Measurements from ENCODE around the gene KAZN.

KAZN gene

DNA sequence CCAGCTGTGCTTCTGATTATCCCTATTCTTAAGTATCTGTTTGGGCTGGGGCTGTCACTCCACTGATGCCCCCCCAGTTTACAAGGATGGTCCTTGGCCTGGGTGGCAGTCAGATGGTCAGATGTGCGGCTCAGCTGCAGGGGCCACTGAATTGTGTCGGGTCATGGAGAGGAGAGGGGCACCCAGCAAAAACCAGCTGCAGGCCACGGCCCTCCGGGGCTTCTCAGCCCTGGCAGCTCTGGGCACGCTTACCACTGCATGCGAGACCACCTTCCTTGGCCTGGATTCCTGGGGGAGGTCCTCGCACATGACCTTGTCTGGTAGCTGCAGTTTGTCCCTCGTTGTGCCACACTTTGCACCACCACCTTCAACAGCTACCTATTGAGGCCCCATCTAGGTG, 390.2 kb downstream of the KAZN start:
- TF ChIP-seq, protein P1, sequence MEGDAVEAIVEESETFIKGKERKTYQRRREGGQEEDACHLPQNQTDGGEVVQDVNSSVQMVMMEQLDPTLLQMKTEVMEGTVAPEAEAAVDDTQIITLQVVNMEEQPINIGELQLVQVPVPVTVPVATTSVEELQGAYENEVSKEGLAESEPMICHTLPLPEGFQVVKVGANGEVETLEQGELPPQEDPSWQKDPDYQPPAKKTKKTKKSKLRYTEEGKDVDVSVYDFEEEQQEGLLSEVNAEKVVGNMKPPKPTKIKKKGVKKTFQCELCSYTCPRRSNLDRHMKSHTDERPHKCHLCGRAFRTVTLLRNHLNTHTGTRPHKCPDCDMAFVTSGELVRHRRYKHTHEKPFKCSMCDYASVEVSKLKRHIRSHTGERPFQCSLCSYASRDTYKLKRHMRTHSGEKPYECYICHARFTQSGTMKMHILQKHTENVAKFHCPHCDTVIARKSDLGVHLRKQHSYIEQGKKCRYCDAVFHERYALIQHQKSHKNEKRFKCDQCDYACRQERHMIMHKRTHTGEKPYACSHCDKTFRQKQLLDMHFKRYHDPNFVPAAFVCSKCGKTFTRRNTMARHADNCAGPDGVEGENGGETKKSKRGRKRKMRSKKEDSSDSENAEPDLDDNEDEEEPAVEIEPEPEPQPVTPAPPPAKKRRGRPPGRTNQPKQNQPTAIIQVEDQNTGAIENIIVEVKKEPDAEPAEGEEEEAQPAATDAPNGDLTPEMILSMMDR (IDR thresholded peaks at IDR 0.05; ENCODE audit: low read depth, low read length, poor library complexity, severe bottlenecking) = no peak
- no peak for TF ChIP-seq EZH2phosphoT487 (IDR thresholded peaks at IDR 0.05; ENCODE audit: borderline replicate concordance, low read length)
- H3K4me1 ChIP-seq (ENCODE audit: control insufficient read depth, low read length) = no peaks in the 10 kb centered on the region
- H3K36me3 ChIP-seq (ENCODE audit: control insufficient read depth, low read length) = no peaks in the 10 kb centered on the region
- H3K9me3 ChIP-seq (ENCODE audit: control insufficient read depth, insufficient read depth, low read length) = no peaks in the 10 kb centered on the region
- no peak overlapping the region for H3K4me3 ChIP-seq (ENCODE audit: low read length)
- H3K27me3 ChIP-seq (ENCODE audit: control insufficient read depth, low read length) = no peaks in the 10 kb centered on the region
- H3F3A ChIP-seq (ENCODE audit: control insufficient read depth, insufficient read depth) = no peaks in the 10 kb centered on the region
- no peak overlapping the region for H3K27ac ChIP-seq (ENCODE audit: low read depth, low read length)
- H3K4me2 ChIP-seq (ENCODE audit: low read length) = no peak overlapping the region
- no peaks in the 10 kb centered on the region for H3K79me2 ChIP-seq (ENCODE audit: control insufficient read depth, low read length)
- H3K9me2 ChIP-seq (replicated peaks; ENCODE audit: control insufficient read depth, low read length) = no peaks in the 10 kb centered on the region
- H4K20me1 ChIP-seq (ENCODE audit: control insufficient read depth, insufficient read depth, low read depth, low read length) = no peaks in the 10 kb centered on the region

DNA sequence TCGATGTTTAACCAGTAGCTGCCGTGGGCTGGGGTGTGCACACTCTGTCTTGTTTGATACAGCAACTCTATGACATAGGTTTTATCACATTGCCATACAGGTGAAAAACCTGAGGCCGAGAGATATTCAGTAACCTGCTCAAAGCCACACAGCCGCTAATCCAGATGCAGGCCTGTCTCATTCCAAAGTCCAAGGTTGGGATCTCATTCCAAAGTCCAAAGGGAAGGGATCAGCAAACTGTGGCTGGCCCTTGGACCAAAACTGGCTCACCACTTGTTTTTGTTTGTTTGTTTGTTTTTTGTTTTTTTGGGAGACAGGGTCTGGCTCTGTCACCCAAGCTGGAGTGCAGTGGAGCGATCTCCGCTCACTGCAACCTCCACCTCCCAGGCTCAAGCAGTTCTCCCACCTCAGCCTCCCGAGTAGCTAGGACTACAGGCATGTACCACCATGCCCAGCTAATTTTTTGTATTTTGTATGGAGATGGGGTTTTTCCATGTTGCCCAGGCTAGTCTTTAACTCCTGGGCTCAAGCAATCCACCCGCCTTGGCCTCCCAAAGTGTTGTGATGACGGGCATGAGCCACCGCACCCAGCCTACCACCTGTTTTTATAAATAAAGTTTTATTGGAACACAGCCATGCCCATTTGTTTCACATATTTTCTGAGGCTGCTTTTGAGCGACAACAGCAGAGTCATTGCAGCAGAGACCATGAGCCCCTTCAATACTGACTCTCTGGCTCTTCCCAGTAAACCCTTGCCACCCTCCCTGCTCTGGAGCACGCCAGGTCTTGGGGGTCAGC, 391.6 kb downstream of the KAZN start:
- no peaks in the 10 kb centered on the region for H4K20me1 ChIP-seq (ENCODE audit: control insufficient read depth, insufficient read depth, low read depth, low read length)
- H3K9me3 ChIP-seq (ENCODE audit: control insufficient read depth, insufficient read depth, low read length) = no peaks in the 10 kb centered on the region
- no peak overlapping the region for H3K4me2 ChIP-seq (ENCODE audit: low read length)
- H3K27me3 ChIP-seq (ENCODE audit: control insufficient read depth, low read length) = no peaks in the 10 kb centered on the region
- H3K9me2 ChIP-seq (replicated peaks; ENCODE audit: control insufficient read depth, low read length) = no peaks in the 10 kb centered on the region
- no peaks in the 10 kb centered on the region for H3F3A ChIP-seq (ENCODE audit: control insufficient read depth, insufficient read depth)
- no peaks in the 10 kb centered on the region for H3K36me3 ChIP-seq (ENCODE audit: control insufficient read depth, low read length)
- no peak overlapping the region for H3K4me3 ChIP-seq (ENCODE audit: low read length)
- TF ChIP-seq EZH2phosphoT487 (IDR thresholded peaks at IDR 0.05; ENCODE audit: borderline replicate concordance, low read length) = no peak
- TF ChIP-seq, protein P1 (IDR thresholded peaks at IDR 0.05; ENCODE audit: low read depth, low read length, poor library complexity, severe bottlenecking) = no peak
- H3K79me2 ChIP-seq (ENCODE audit: control insufficient read depth, low read length) = no peaks in the 10 kb centered on the region
- H3K4me1 ChIP-seq (ENCODE audit: control insufficient read depth, low read length) = no peaks in the 10 kb centered on the region
- no peak overlapping the region for H3K27ac ChIP-seq (ENCODE audit: low read depth, low read length)

DNA sequence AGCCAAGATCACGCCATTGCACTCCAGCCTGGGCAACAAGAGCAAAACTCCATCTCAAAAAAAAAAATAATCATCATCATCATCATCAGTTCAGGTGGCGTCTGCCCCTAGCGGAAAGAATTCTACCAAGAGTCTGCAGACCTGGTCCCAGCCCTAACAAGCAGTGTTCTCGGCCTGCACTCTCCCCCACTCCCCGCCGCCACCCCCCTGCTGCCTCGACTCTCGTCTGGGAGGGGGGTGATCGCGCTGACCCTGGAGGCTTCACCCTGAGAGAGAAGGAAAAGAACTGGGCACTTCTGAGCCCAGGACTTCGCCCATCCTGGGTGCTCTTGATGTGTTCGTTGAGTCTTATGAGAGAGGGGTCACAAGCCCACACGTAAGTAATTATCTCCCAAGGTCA, 394.9 kb downstream of the KAZN start:
- H3K27ac ChIP-seq (ENCODE audit: low read depth, low read length) = no peak overlapping the region
- H3K4me1 ChIP-seq (ENCODE audit: control insufficient read depth, low read length) = no peaks in the 10 kb centered on the region
- no peak for TF ChIP-seq EZH2phosphoT487 (IDR thresholded peaks at IDR 0.05; ENCODE audit: borderline replicate concordance, low read length)
- TF ChIP-seq, protein P1 (IDR thresholded peaks at IDR 0.05; ENCODE audit: low read depth, low read length, poor library complexity, severe bottlenecking) = no peak
- H3K9me3 ChIP-seq (ENCODE audit: control insufficient read depth, insufficient read depth, low read length) = no peaks in the 10 kb centered on the region
- no peaks in the 10 kb centered on the region for H3K27me3 ChIP-seq (ENCODE audit: control insufficient read depth, low read length)
- H3K79me2 ChIP-seq (ENCODE audit: control insufficient read depth, low read length) = no peaks in the 10 kb centered on the region
- H3K9me2 ChIP-seq (replicated peaks; ENCODE audit: control insufficient read depth, low read length) = no peaks in the 10 kb centered on the region
- no peaks in the 10 kb centered on the region for H3K36me3 ChIP-seq (ENCODE audit: control insufficient read depth, low read length)
- no peaks in the 10 kb centered on the region for H3F3A ChIP-seq (ENCODE audit: control insufficient read depth, insufficient read depth)
- no peak overlapping the region for H3K4me3 ChIP-seq (ENCODE audit: low read length)
- no peak overlapping the region for H3K4me2 ChIP-seq (ENCODE audit: low read length)
- no peaks in the 10 kb centered on the region for H4K20me1 ChIP-seq (ENCODE audit: control insufficient read depth, insufficient read depth, low read depth, low read length)
